ENCODE data around the gene SMPD4. TPM values are rescaled to one million over a fixed set of nuclear protein-coding genes. Genes with fewer than 3 reads are reported as not detected.
"Not testable (repeated sequence)": the region's sequence is repeated elsewhere in the genome, so short reads cannot be mapped to it uniquely, and the experiment has no call there.

Gene SMPD4
- total and polyA plus RNA-seq, 2 experiments from 2014 or later, result 41.8 to 44.6 TPM

DNA sequence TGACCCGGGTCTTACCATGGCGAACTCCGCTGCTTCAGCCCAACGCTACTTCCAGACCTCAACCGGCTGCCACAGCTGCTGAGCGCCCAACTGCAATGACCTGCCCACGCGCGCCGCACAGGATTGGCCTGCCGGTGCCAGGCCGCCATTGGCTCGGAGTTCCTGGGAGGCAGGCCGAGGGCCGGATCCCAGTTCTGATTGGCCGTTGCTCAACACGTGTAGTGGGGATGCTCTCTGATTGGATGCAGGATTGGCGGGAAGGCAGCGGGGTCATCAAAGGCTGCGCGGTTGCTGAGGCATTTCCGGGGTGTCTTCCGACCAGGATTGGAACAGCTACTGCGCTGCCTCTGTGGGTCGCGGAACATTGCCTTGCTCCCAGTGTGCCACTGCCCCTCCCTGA is 16.9 kb upstream of the SMPD4 start, which contains the start of gene TUBA3E:
Gene TUBA3E (minus strand): TSS at position 97 of the 400 bp plus-strand sequence. CDS start 79 bp downstream, at position 18.
- H3K36me3 ChIP-seq, result no peaks in the 10 kb centered on the region
- H3K4me3 ChIP-seq, result no peak within 1 kb of the TSS
- TF ChIP-seq, protein P1, sequence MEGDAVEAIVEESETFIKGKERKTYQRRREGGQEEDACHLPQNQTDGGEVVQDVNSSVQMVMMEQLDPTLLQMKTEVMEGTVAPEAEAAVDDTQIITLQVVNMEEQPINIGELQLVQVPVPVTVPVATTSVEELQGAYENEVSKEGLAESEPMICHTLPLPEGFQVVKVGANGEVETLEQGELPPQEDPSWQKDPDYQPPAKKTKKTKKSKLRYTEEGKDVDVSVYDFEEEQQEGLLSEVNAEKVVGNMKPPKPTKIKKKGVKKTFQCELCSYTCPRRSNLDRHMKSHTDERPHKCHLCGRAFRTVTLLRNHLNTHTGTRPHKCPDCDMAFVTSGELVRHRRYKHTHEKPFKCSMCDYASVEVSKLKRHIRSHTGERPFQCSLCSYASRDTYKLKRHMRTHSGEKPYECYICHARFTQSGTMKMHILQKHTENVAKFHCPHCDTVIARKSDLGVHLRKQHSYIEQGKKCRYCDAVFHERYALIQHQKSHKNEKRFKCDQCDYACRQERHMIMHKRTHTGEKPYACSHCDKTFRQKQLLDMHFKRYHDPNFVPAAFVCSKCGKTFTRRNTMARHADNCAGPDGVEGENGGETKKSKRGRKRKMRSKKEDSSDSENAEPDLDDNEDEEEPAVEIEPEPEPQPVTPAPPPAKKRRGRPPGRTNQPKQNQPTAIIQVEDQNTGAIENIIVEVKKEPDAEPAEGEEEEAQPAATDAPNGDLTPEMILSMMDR (IDR thresholded peaks at IDR 0.05; ENCODE audit: low read depth, low read length), result no peak
- no peaks in the 10 kb centered on the region for H3K27me3 ChIP-seq
- H3K9me3 ChIP-seq (ENCODE audit: low read depth), result no peaks in the 10 kb centered on the region
- no peaks in the 10 kb centered on the region for H3K4me1 ChIP-seq (ENCODE audit: low read depth)
- H3K27ac ChIP-seq, result no peak within 1 kb of the TSS
- no peak for DNase-seq (ENCODE audit: low read depth in 1 of 2, low spot score in 1 of 2)

DNA sequence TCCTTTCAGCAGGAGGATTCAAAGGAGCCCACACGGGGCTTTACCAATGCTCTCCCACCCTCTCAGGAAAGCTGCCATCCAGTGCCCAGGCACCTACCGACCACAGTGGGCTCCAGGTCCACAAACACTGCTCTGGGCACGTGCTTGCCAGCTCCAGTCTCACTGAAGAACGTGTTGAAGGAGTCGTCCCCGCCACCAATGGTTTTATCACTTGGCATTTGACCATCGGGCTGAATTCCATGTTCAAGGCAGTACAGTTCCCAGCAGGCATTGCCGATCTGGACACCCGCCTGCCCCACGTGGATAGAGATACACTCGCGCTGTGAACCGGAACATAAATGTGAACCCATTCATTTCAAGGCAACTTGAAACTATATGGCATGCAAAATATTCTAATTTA is 14.7 kb upstream of the SMPD4 start:
- H3K4me1 ChIP-seq (ENCODE audit: low read depth), result not testable (repeated sequence)

DNA sequence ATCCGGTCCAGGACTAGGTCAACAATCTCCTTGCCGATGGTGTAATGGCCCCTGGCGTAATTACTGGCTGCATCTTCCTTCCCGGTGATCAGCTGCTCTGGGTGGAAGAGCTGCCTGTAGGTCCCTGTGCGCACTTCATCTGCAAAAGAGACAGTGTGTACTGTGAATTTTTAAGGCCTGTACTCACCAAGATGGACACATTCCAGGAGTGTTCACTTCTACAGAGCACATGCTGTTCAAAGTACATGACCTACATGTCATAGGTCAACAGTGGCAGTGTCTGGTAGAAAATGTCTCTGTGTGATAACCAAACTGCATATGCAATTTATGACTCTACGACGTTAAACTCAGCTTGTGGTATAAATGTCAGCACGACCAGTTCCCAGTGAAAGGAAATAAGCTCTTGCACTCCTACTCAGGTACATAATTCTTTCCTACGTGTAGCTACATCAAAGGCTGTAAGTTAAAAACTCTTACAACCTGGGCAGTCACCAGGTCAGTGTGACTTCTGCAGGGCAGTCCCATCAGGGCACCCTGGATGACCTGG is 13.8 kb upstream of the SMPD4 start:
- H3K9me3 ChIP-seq (ENCODE audit: low read depth); H3K4me3 ChIP-seq; H3K27ac ChIP-seq; DNase-seq (ENCODE audit: low read depth in 1 of 2, low spot score in 1 of 2); H3K36me3 ChIP-seq; H3K27me3 ChIP-seq; H3K4me1 ChIP-seq (ENCODE audit: low read depth): not testable (repeated sequence)

More for the DNA sequence above, 14.7 kb upstream of the SMPD4 start:
- not testable (repeated sequence) for H3K9me3 ChIP-seq (ENCODE audit: low read depth); H3K4me3 ChIP-seq; H3K36me3 ChIP-seq; H3K27ac ChIP-seq; DNase-seq (ENCODE audit: low read depth in 1 of 2, low spot score in 1 of 2); H3K27me3 ChIP-seq

DNA sequence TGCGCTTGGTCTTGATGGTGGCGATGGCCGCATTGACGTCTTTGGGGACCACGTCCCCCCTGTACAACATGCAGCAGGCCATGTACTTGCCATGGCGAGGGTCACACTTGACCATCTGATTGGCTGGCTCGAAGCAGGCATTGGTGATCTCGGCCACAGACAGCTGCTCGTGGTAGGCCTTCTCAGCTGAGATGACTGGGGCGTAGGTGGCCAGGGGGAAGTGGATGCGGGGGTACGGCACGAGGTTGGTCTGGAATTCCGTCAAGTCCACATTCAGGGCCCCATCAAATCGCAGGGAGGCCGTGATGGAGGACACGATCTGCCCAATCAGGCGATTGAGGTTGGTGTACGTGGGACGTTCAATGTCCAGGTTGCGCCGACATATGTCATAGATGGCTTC is 12.4 kb upstream of the SMPD4 start:
- H3K4me3 ChIP-seq; H3K27me3 ChIP-seq; H3K36me3 ChIP-seq; H3K9me3 ChIP-seq (ENCODE audit: low read depth); DNase-seq (ENCODE audit: low read depth in 1 of 2, low spot score in 1 of 2); H3K27ac ChIP-seq; H3K4me1 ChIP-seq (ENCODE audit: low read depth): not testable (repeated sequence)

DNA sequence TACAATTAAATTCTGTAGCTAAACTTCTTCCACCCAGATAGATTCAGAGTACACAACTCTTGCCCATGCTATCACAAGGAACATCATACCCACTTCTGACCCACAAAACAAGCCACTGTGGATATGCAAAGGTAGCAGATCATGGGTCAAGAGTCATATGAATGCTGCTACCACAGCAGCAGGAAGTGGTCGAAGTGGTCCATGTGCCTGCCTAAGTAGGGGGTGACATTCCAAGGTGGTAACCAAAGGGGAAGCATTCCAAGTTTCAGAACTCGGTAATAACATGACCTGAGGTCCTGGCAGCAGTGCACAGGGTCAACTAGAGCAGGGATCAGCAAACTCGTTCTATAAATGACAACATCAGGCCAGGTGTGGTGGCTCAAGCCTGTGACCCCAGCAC is 11.0 kb upstream of the SMPD4 start:
- not testable (repeated sequence) for H3K27ac ChIP-seq; H3K27me3 ChIP-seq; H3K4me1 ChIP-seq (ENCODE audit: low read depth); H3K36me3 ChIP-seq; DNase-seq (ENCODE audit: low read depth in 1 of 2, low spot score in 1 of 2); H3K9me3 ChIP-seq (ENCODE audit: low read depth); H3K4me3 ChIP-seq

DNA sequence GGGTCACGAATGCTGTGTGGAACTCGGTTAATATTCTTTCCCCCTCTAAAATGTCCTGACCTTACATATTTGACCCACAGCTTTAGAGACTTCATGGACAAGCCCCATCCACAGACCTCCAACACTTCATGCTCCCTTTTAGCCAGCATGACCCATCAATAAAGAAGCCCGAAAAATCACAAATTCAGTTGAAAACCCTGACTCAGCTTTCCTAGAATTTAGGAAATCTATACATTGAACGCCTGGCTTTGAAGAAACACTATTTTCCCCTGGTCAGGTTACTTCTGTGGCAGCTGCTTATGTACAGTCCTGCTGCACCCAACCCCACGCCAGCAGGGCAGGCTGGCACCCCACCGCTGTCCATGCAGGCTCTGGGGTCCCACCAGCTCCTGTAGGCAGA is 9.9 kb upstream of the SMPD4 start:
- H3K36me3 ChIP-seq; DNase-seq (ENCODE audit: low read depth in 1 of 2, low spot score in 1 of 2); H3K4me1 ChIP-seq (ENCODE audit: low read depth): not testable (repeated sequence)

DNA sequence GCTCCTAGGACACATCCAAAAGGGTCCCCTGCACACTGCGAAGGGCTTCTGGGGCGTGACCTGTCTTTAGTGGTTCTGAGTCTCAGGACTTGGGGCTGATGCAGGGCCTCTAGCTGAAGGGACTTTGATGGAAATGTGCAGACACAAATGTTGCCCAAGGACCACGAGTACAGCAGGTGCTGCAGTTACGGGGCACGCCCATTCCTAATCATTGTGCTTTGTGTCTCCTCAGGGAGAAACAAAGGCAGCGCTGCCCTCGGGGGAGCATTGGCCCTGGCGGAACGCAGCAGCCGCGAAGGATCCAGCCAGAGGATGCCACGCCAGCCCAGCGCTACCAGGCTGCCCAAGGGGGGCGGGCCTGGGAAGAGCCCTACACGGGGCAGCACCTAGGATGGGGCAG is 8.8 kb upstream of the SMPD4 start:
- H3K36me3 ChIP-seq, result no peaks in the 10 kb centered on the region
- no peak for DNase-seq (ENCODE audit: low read depth in 1 of 2, low spot score in 1 of 2)
- H3K27me3 ChIP-seq, result no peaks in the 10 kb centered on the region
- TF ChIP-seq, protein P1 (IDR thresholded peaks at IDR 0.05; ENCODE audit: low read depth, low read length), result no peak
- no peaks in the 10 kb centered on the region for H3K4me1 ChIP-seq (ENCODE audit: low read depth)
- no peak overlapping the region for H3K27ac ChIP-seq
- H3K4me3 ChIP-seq, result no peak overlapping the region
- no peaks in the 10 kb centered on the region for H3K9me3 ChIP-seq (ENCODE audit: low read depth)

More for the DNA sequence above, 9.9 kb upstream of the SMPD4 start:
- not testable (repeated sequence) for H3K27me3 ChIP-seq; H3K4me3 ChIP-seq; H3K9me3 ChIP-seq (ENCODE audit: low read depth); H3K27ac ChIP-seq

DNA sequence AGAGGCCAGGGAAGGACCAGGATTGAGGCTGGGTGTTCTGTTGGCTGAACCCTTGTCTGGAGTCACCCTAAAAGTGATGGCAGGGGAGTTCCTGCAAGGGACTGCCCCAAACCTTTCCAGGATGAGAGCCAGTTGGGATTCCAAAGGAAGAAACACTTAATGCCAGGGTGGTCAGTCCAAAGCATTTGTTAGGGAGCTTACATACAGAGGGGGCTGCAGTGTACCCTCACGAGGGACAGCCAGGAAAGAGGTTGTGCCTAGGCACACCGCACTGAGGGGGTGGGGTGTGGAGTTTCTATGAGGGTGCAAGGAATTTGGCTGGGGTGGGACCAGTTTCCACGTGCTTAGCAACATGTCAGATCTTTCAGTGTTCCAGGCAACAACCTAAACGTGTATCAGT is 7.6 kb upstream of the SMPD4 start:
- not testable (repeated sequence) for H3K9me3 ChIP-seq (ENCODE audit: low read depth); H3K4me3 ChIP-seq; DNase-seq (ENCODE audit: low read depth in 1 of 2, low spot score in 1 of 2)

DNA sequence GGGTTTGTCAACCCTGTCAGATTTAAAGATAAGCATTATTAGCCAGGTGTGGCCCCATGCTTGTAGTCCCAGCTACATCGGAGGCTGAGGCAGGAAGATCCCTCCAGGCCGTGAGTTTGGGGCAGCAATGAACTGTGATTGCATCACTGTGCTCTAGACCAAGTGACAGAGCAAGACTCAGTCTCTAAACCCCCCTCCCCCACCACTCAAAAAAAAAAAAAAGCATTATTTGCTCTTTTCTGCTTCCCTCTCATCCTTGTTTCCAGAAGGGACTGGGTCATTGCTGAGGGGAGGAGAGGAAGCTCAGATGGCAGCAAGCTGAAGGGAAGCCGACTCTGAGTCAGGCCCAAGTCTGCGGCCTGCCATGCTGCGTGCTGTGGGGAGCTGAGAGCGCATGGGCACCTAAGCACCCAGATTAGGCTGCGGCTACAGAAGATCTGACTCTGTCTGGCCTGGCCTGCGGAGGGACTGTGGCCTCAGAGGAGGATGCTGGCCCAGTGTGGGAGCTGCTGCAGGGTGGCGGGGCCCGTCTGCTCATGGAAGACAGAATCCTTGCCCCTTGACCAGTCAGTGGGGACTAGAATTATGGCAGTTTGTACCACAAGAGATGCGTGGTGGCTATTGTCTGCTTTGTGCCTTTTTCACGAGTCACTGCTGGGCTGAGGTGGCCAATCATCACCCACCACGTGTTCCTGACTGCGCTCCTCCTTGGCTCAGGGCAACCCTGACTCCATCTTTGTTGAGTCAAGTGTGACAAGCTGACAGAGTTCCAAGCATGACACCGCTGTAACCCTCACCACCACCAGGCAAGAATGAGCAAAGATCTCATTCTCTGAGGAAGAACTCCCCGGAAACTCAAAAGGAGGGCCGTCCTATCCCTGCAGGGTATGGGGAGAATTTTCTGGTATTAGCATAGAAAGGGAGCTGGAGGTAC is 6.7 kb upstream of the SMPD4 start:
- not testable (repeated sequence) for H3K4me1 ChIP-seq (ENCODE audit: low read depth); DNase-seq (ENCODE audit: low read depth in 1 of 2, low spot score in 1 of 2); H3K27ac ChIP-seq; H3K9me3 ChIP-seq (ENCODE audit: low read depth); H3K27me3 ChIP-seq; H3K36me3 ChIP-seq; H3K4me3 ChIP-seq

More for the DNA sequence above, 7.6 kb upstream of the SMPD4 start:
- not testable (repeated sequence) for H3K4me1 ChIP-seq (ENCODE audit: low read depth); H3K36me3 ChIP-seq; H3K27me3 ChIP-seq; H3K27ac ChIP-seq

Measured in cardiac muscle cell (in vitro differentiated cells and primary cell).